GM12878 (cell line): ENCODE results near the gene CEND1. TPM values are rescaled to one million over a fixed set of nuclear protein-coding genes. Genes with fewer than 3 reads are reported as not detected.

Experiments used
- ATAC-seq: fragments of 200-7000 bp; cut with Tn5 transposase; 3 replicates; pipeline ENCODE4 v1.9.1; 2020; ENCODE audit warnings: mild to moderate bottlenecking, moderate library complexity
- BruUV-seq: library from RNA; stranded (reverse); fragments of 400-500 nt; replicated peaks from 2 replicates; lab custom pipeline; 2021; lab: Mats Ljungman, UMichigan
- CTCF ChIA-PET: fragments of 300-600 bp; sonication (Branson Sonifier 250); formaldehyde crosslinking; extraction: SDS; loops from one replicate; lab custom pipeline; 2021; ENCODE audit warnings: inconsistent platforms; lab: Yijun Ruan, JAX
- POLR2A ChIA-PET: fragments of 350-600 bp; formaldehyde crosslinking; extraction: SDS; loops from one replicate; lab custom pipeline; 2021; ENCODE audit warnings: inconsistent platforms; lab: Charles Lee
- RAD21 ChIA-PET: fragments of 300-600 bp; sonication (Branson Sonifier 250); formaldehyde crosslinking; loops from one replicate; lab custom pipeline; 2023; ENCODE audit warnings: antibody characterized with exemption; ENCODE audit not compliant: unreplicated experiment; lab: Charles Lee
- SMC1A ChIA-PET: fragments of 300-600 bp; sonication (Branson Sonifier 250); formaldehyde crosslinking; loops from one replicate; lab custom pipeline; 2023; ENCODE audit not compliant: unreplicated experiment, uncharacterized antibody; lab: Charles Lee
- DNase-seq: peaks from one replicate; pipeline ENCODE4 v3.0.0-alpha.2; 2011; ENCODE audit warnings: low read depth, low spot score
- FAIRE-seq: peaks from 3 replicates; lab custom pipeline; 2011; peaks lifted over from hg19 to GRCh38; lab: Jason Lieb, UNC
- H2AFZ ChIP-seq: 2 replicates; pipeline ENCODE4 v1.6.0; 2011; ENCODE audit warnings: low read depth, low read length, control low read depth; ENCODE audit not compliant: control insufficient read depth
- H3K27ac ChIP-seq: 2 replicates; pipeline ENCODE4 v1.5.1; 2011; ENCODE audit warnings: control low read depth; ENCODE audit not compliant: control insufficient read depth, insufficient read depth
- H3K27me3 ChIP-seq, 2 experiments: replicated peaks in 1 of 2; 2 replicates each; pipeline versions ENCODE4 v1.6.0 to v1.6.1; 2011; ENCODE audit warnings: low read length in 1 of 2; ENCODE audit not compliant: control insufficient read depth in 2 of 2, insufficient read depth in 2 of 2
- H3K36me3 ChIP-seq, 2 experiments: 2 replicates each; pipeline ENCODE4 v1.5.1; 2011; ENCODE audit warnings: low read length in 1 of 2; ENCODE audit not compliant: control insufficient read depth in 2 of 2, insufficient read depth in 2 of 2
- H3K4me1 ChIP-seq: 2 replicates; pipeline ENCODE4 v1.6.1; 2011; ENCODE audit warnings: mild to moderate bottlenecking, low read length, moderate library complexity, mixed read lengths; ENCODE audit not compliant: control insufficient read depth, insufficient read depth
- H3K4me2 ChIP-seq: 2 replicates; pipeline ENCODE4 v1.6.0; 2011; ENCODE audit warnings: control low read depth; ENCODE audit not compliant: control insufficient read depth, insufficient read depth
- H3K4me3 ChIP-seq: fragments of 200-600 bp; sonication (generic); 2 replicates; pipeline ENCODE4 v1.5.1; 2016
- H3K79me2 ChIP-seq: 2 replicates; pipeline ENCODE4 v1.6.0; 2011; ENCODE audit warnings: low read length; ENCODE audit not compliant: control insufficient read depth, insufficient read depth
- H3K9ac ChIP-seq: 2 replicates; pipeline ENCODE4 v1.8.0; 2011; ENCODE audit warnings: low read length, control low read depth, mixed read lengths; ENCODE audit not compliant: control insufficient read depth, insufficient read depth
- H3K9me3 ChIP-seq: replicated peaks from 3 replicates; pipeline ENCODE4 v1.5.1; 2011; ENCODE audit warnings: mild to moderate bottlenecking, low read length; ENCODE audit not compliant: control insufficient read depth, insufficient read depth
- H4K20me1 ChIP-seq: 2 replicates; pipeline ENCODE4 v1.6.0; 2011; ENCODE audit not compliant: control insufficient read depth, insufficient read depth
- CEBPB ChIP-seq, 2 experiments: fragments of 150-350 bp in 1 of 2; IDR thresholded peaks; 2 replicates each; pipeline ENCODE4 v1.6.1; 2012 to 2014; ENCODE audit warnings: low read depth in 2 of 2, low read length in 2 of 2, borderline replicate concordance in 1 of 2, inconsistent platforms in 1 of 2
- CREM ChIP-seq: IDR thresholded peaks from 2 replicates; pipeline ENCODE4 v1.6.1; 2014; ENCODE audit warnings: antibody characterized with exemption, low read depth
- E2F4 ChIP-seq: IDR thresholded peaks from 2 replicates; pipeline ENCODE4 v1.6.1; 2012; ENCODE audit warnings: low read depth, low read length, improper control_type of control experiment
- E2F8 ChIP-seq: fragments of 450-650 bp; IDR thresholded peaks from 2 replicates; pipeline ENCODE4 v1.6.1; 2018; ENCODE audit warnings: mild to moderate bottlenecking, low read depth, moderate library complexity; ENCODE audit not compliant: partially characterized antibody
- ETV6 ChIP-seq, 2 experiments: fragments of 450-650 bp in 1 of 2; IDR thresholded peaks in 1 of 2; conservative IDR thresholded peaks in 1 of 2; 2 replicates each; pipeline ENCODE4 v1.6.1; 2014; ENCODE audit warnings: antibody characterized with exemption in 1 of 2, borderline replicate concordance in 1 of 2, low read depth in 1 of 2, mild to moderate bottlenecking in 1 of 2, moderate library complexity in 1 of 2
- IRF4 ChIP-seq: IDR thresholded peaks from 2 replicates; pipeline ENCODE4 v1.6.1; 2011; ENCODE audit warnings: low read depth, low read length
- MAX ChIP-seq: IDR thresholded peaks from 2 replicates; pipeline ENCODE4 v1.6.1; 2012; ENCODE audit warnings: low read depth, low read length, improper control_type of control experiment
- MLLT1 ChIP-seq: fragments of 450-650 bp; IDR thresholded peaks from 2 replicates; pipeline ENCODE4 v1.6.1; 2016; ENCODE audit warnings: mild to moderate bottlenecking
- MTA3 ChIP-seq: IDR thresholded peaks from 2 replicates; pipeline ENCODE4 v1.6.1; 2012; ENCODE audit warnings: low read length, inconsistent platforms, borderline replicate concordance
- NFXL1 ChIP-seq: fragments of 450-650 bp; IDR thresholded peaks from 2 replicates; pipeline ENCODE4 v1.6.1; 2017; ENCODE audit warnings: antibody characterized with exemption, mild to moderate bottlenecking, borderline replicate concordance
- POLR2AphosphoS5 ChIP-seq: IDR thresholded peaks from 2 replicates; pipeline ENCODE4 v1.6.1; 2011; ENCODE audit warnings: mild to moderate bottlenecking, low read length, inconsistent platforms
- RELB ChIP-seq: fragments of 450-650 bp; IDR thresholded peaks from 2 replicates; pipeline ENCODE4 v1.6.1; 2017; ENCODE audit warnings: low read depth, mild to moderate bottlenecking, moderate library complexity
- RFX5 ChIP-seq: IDR thresholded peaks from 2 replicates; pipeline ENCODE4 v1.6.1; 2011; ENCODE audit warnings: low read depth, low read length, improper control_type of control experiment
- SIN3A ChIP-seq: IDR thresholded peaks from 2 replicates; pipeline ENCODE4 v1.6.1; 2012; ENCODE audit warnings: low read depth, low read length, improper control_type of control experiment
- ZNF24 ChIP-seq: fragments of 450-650 bp; IDR thresholded peaks from 2 replicates; pipeline ENCODE4 v1.6.1; 2017; ENCODE audit warnings: antibody characterized with exemption, mild to moderate bottlenecking
- WGBS: methylation state at CpG from one replicate; pipeline ENCODE4 v1.1.6; 2016; ENCODE audit warnings: low lambda C conversion rate; ENCODE audit not compliant: insufficient replicate concordance, insufficient coverage; ENCODE audit errors: missing lambda C conversion rate; 5-methylcytosine and 5-hydroxymethylcytosine counted together
- in situ Hi-C: fragments of 300-500 bp; cut with MboI; formaldehyde crosslinking; loops from 9 replicates; pipeline ENCODE4 v1.14.3; 2018; ENCODE audit warnings: mixed read lengths
- intact Hi-C: fragments of 100-400 bp; cut with micrococcal nuclease; formaldehyde crosslinking; loops from one replicate; pipeline ENCODE4 v1.14.2; 2022; ENCODE audit not compliant: unreplicated experiment
- polyA plus RNA-seq, 11 experiments: library from polyadenylated mRNA; depleted of rRNA in 4 of 11; unstranded in 6 of 11; stranded (reverse) in 5 of 11; fragments of >200 nt; fragmentation: Nextera tagmentation in 4 of 11; fragmentation: Illumina TruSeq in 1 of 11; extraction: Ambion mirVana in 4 of 11; extraction: Trizol in 1 of 11; gene quantifications; 1 replicate in 1 of 11; 2 replicates in 10 of 11; pipeline versions ENCODE4 v1.2.1 to v1.2.3, GENCODE V29; 2011 to 2016; ENCODE audit warnings: inconsistent platforms in 2 of 11, missing spikeins in 2 of 11, low read depth in 1 of 11
- total RNA-seq, 4 experiments: library from RNA; depleted of rRNA in 3 of 4; stranded (reverse); fragments of >200 nt in 3 of 4; fragmentation: Illumina TruSeq in 1 of 4; extraction: Trizol in 1 of 4; gene quantifications; 2 replicates each; pipeline versions ENCODE4 v1.2.1 to v1.2.3, GENCODE V29; 2013 to 2021

The CEND1 gene
- total and polyA plus RNA-seq, 10 of the 15 experiments (the other 5 are each of a cell fraction or from before 2014, with no cell fraction given): 0.31 to 13.6 (median 7.2) TPM; not detected in 1

GRCh38 chr11:828506-829175 is 38.8 kb upstream of the CEND1 start (continued):
- no peak for TF ChIP-seq MAX

GRCh38 chr11:827897-828192 is 38.0 kb upstream of the CEND1 start, which contains the start of gene CRACR2B:
TSS of gene CRACR2B (plus strand) at chr11:827919. CDS start at chr11:828608, 689 bp downstream.
- Histone ChIP-seq H3K4me1 (peaks cover 36% of the 10 kb centered on the region), H3K36me3 (no peaks in the 10 kb centered on the region; a peak in 2 of 4 replicates), H3K9me3 (no peaks in the 10 kb centered on the region), H3K4me2 (peak within 1 kb of the TSS; percentile 100), H3K27ac (peak within 1 kb of the TSS; percentile 75), H3K27me3 (no peaks in the 10 kb centered on the region; a peak in 3 of 4 replicates), H2AFZ (peak within 1 kb of the TSS; percentile 73), H3K9ac (peak within 1 kb of the TSS; percentile 77), H3K79me2 (no peaks in the 10 kb centered on the region), H3K4me3 (peak within 1 kb of the TSS; percentile 93), H4K20me1 (no peaks in the 10 kb centered on the region)
- in situ Hi-C loops: no loop called here
- WGBS: 20% methylated on average over 5 of the region's 5 CpGs
- no peak for DNase-seq
- no peak for FAIRE-seq
- intact Hi-C loops: no loop called here
- ATAC-seq: peak; percentile 38
- CTCF ChIA-PET: no interaction called here
- RAD21 ChIA-PET: no interaction called here
- BruUV-seq: no TSS peak
- SMC1A ChIA-PET: interaction anchor here (0.5 kb wide), 1 partner anchor 176 kb away, joined by 3 read pairs; no protein-coding TSS in a partner anchor
- POLR2A ChIA-PET: interaction anchor here (1.2 to 5.2 kb wide), 4 partner anchors 9 to 18 kb away, joined by 3 to 33 read pairs (median 12); partner anchors contain the start of genes PNPLA2, POLR2L, RPLP2 and TSPAN4
- TF ChIP-seq ETV6 (conservative IDR thresholded peaks at IDR 0.05 in 1 of 2, IDR thresholded peaks at IDR 0.05 in 1 of 2; ENCODE audit: borderline replicate concordance in 1 of 2, low read depth in 1 of 2) (no peak), MLLT1 (no peak), IRF4 (no peak), NFXL1 (no peak), E2F8 (no peak), E2F4 (no peak), RFX5 (no peak), RELB (no peak), ZNF24 (no peak), MTA3 (no peak), POLR2AphosphoS5 (no peak), CEBPB (IDR thresholded peaks at IDR 0.05; ENCODE audit: borderline replicate concordance in 1 of 2, low read depth in 2 of 2, low read length in 2 of 2) (no peak), SIN3A (no peak), CREM (no peak)
